GM21360 (cell line): ENCODE results near the gene COG7.
"Not testable (repeated sequence)": the region's sequence is repeated elsewhere in the genome, so short reads cannot be mapped to it uniquely, and the experiment has no call there.

Source experiments
- ATAC-seq: cut with Tn5 transposase; IDR thresholded peaks from one replicate; pipeline ENCODE4 v1.9.1; 2021; ENCODE audit warnings: mild to moderate bottlenecking, moderate library complexity; ENCODE audit not compliant: unreplicated experiment

The COG7 gene

DNA sequence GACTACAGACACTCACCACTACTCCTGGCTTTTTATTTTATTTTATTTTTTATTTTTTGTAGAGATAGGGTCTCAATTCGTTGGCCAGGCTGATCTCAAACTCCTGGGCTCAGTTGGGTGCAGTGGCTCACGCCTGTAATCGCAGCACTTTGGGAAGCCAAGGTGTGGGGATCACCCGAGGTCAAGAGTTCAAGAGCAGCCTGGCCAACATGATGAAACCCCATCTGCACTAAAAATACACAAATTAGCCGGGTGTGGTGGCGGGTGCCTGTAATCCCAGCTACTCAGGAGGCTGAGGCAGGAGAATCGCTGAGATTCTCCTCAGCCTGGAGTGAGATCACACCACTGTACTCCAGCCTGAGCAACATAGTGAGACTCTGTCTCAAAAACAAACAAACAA lies 86.6 kb downstream of the COG7 start:
- ATAC-seq = not testable (repeated sequence)

DNA sequence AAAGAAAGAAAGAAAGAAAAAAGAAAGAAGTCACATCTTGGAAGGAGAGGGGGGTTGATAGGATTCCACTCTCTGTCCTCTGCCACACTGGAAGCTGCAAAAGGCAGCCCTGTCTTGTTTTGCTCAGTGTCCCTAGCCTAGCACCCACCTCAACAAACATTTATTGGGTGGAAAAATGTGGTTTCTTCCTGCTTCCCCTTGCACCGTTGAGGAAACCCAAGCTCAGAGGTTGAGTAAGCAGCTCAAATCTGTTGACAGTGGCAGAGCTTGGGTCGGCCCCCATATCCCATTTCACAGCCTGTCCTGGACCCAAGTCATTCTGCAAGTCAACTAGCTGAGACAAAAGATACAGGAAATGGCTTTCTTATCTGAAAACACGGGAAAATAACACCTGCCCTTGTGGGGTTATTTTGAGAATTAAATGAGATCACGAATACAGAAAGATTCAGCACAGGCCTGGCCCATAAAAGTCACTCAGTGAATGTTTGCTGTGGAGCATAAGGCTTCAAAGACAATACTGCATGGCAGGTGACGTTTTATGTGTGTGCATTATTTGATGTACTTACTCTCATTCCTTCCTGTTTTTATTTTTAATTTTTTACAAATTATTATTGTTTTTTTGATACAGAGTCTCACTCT lies 87.3 kb downstream of the COG7 start:
- ATAC-seq = no peak

DNA sequence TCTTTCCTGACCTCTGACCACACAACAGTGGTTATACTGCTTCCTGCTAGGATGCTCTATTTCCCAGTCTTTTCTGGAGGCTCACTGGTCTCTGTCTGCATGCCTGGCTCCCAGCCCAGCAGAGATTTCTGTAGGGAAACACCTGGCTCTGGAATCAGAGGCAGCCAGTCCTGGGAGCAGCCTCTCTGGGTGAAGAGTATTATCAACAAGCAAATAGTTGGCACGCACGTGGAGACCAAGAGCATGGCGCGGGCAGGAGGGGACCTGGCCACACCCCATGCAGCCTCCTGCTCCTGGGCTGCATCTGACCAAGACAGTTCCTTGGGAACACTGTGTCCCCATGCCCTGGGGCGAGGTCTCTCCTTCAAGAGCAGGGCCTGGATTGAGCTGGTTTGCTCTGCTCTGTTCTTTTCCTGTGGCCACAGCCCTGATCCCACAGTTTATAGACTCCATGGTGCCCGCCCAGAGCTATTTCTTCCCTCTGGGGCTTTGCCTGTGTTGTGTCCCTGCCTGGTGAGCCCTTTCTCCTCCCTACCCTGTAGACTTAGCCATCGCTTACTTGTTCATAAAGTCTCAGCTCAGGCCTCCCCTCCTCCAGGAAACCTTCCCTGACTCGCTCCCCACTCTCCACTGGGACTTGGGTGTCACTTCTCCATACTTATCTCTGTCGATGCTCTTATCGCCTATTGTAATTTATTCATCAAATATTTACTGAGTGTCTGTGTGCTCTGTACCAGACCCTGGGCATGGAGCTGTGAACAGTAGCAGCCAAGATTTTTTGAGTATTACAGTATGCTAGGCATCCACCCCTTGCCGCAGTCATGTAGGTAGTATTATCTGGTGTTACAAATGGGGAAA lies 90.3 kb downstream of the COG7 start:
- no peak for ATAC-seq

DNA sequence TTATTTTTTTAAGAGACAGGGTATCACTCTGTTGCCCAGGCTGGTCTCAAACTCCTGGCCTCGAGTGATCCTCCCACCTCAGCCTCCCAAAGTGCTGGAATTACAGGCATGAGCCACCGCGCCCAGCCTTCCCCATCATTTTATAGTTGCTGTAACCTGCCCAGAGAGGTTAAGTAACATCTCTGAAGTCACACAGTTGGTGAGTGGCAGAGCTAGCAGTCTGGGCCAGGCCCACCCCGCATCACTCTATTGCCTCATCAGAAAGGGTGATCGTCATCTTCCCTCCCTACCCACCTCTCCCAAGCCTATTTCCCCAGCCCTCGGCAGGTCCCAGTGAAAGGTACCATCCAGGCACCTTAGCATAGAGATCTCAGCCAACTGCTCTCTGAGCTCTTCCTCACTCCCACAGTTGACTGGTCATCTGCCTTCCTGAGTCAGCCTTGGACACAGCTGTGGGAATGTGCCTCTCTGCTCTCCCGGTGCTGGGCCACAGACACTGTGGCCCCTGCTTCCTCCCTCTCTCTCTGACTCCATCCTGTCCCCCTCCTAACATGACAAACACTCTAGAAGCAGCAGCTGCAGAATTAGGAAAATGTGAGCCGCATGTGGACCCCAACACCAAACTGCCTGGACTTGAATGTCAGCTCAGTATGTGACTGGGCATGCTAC lies 93.8 kb downstream of the COG7 start:
- ATAC-seq = no peak

DNA sequence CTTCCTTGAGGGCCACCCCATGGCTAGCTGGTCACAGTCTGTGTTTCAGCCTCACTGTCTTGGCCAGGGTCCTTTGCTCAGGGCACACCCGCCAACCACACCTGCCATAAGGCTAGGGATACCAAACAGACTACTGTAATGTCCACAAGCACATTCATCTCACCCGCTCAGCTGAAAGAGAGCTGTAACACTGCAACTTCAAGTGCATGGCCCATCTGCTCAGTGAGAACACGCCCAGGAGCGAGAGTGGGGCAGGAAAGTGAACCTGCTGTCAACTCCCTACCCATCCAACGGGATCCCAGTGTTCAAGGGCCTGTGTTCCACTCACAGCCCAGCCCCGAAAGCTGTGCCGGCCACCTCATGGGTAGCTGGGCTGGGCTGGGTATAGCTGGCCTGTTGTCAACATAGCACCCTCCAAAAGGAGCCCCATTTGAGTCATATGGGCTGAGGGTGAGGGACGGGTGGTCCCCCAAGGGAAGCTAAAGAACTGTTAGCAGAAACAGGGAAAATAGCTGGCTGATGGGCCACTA lies 95.2 kb downstream of the COG7 start:
- ATAC-seq = no peak

DNA sequence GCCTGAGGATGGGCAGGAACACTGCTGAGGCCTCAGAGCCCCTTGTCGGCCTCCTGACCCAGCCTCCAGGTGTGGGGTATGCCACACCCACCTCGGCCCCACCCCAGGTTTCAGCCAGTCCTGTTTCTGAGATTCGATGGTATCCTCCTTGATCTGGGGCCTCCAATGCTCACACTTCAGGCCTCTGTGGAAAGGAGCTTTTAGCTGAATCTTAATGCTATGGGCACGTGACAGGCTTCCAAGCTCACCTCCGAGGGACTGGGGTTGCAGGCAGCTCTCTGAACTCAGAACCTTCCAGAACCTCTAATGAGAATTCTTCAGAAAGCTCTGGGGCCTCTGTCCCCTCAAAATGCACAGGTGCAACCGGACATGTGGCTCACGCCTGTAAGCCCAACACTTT lies 96.0 kb downstream of the COG7 start:
- no peak for ATAC-seq

DNA sequence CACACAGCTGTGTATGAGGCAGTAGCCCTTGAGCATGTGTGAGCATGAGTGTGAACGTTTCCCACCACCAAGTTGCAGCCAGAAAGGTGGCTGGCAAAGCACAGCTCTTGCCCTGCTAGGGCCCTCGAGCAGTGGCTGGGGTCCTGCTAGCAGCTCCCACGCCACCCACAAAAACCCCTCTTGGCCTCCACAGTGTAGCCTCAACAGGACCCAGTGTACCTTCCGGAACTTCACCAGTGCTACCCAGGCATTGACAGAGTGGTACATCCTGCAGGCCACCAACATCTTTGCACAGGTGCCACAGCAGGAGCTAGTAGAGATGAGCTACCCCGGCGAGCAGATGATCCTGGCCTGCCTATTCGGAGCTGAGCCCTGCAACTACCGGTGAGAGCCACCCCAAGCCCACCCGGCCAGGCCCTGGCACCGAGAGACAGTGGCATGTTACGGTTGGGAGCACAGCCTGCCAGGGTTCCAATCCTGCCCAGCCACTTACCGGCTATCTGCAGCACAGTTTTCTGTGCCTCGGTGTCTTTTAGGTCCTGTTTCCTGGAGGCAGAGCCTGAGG lies 97.8 kb downstream of the COG7 start:
- ATAC-seq = no peak

DNA sequence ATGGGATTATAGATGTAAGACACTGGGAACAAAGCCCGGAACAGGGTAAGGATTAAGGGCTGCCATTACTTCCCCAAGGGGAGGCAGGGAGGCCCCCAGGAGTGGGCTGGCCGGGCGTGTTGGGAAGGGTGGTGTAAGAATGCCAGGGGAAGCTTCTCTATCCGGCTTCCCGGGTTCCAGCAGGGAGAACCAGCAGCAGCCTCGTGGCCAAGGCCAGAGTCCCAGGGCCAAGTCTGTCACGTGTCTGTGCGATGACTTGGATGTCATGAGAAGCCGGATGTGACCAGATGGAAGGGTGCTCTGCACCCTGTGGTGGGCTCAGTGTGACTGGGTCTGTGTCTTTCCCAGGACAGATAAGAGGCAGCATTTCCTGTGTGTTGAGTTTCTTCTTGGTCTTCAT lies 98.7 kb downstream of the COG7 start:
- ATAC-seq = no peak

DNA sequence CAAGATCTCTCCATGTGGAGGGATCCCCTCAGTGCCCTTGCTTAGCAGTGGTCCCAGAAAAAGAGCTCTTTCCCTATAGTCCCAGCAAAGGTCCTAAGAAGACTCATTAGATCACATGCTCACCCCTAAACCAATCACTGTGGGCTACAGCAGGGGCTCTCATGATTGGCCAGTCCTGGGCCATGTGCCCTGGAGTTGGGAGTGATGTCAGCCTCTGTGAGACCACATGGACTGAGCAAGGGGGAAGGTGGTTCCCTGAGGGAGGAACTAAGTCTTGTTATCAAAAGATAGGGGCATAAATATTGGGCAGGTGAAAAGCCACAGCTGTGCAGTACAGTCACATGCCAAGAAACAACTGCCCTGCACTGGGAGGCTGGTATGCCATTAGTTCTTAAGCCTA lies 99.5 kb downstream of the COG7 start:
- no peak for ATAC-seq

DNA sequence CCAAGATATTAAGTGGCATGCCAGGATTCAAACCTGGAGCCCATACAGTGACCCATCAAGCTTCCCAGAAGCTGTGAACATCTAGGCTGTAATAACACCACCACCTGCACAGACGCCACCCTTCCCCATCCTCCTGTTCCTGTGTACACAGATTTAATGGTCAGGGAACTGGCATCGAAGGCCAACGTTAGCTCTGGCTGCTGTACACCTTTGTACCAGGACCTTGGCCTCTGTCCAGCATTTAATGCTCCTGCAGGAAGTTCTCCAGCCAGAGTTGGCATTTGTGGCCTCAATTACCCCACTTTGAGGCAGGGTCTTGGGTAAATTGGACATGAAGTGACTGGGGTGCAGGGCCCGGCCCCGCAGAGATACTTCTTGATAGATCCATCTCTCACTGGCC lies 101.6 kb downstream of the COG7 start:
- no peak for ATAC-seq

DNA sequence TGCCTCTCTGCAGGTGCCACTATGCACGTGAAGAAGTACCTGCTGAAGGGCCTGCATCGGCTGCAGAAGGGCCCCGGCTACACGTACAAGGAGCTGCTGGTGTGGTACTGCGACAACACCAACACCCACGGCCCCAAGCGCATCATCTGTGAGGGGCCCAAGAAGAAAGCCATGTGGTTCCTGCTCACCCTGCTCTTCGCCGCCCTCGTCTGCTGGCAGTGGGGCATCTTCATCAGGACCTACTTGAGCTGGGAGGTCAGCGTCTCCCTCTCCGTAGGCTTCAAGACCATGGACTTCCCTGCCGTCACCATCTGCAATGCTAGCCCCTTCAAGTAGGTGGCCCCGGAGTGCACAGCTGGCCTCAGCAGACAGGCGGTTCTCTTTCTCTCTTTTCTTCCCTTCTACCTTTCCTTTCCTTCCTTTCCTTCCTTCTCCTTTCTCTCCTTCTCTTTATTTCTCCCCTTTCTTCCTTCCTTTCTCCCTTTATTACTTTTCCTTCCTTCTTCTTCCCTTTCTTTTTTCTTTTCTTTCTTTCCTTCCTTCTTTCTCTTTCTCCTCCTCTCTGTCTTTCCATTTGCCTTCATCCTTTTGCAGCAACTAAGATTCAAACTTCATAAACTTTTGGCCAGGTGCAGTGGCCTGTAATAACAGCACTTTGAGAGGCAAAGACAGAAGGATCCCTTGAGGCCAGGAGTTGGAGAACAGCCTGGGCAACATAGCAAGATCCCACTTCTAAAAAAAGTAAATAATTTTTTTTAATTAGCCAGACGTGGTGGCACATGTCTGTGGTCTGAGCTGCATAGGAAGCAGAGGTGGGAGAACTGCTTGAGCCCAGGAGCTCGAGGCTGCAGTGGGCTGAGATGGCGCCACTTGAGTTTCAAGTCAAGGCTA lies 104.2 kb downstream of the COG7 start:
- ATAC-seq = no peak

DNA sequence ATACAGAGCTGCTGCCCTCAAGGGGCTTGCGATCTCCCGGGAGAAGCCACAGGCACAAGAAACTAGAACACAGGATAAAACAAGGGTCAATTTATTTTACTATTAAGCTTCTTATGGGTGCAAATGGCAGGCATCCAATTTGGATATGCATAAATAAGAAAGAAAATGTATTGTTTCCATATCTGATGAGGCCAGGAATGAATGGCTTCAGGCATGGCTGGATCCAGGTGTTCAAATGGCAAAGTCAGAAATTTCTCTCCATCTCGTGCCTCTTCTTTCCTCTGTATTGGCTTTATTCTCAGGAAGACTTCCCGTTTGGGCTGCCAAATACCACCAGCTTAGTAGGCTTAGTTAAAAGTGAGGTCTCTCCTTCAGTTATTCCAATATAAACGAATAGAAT lies 107.8 kb downstream of the COG7 start:
- no peak for ATAC-seq

DNA sequence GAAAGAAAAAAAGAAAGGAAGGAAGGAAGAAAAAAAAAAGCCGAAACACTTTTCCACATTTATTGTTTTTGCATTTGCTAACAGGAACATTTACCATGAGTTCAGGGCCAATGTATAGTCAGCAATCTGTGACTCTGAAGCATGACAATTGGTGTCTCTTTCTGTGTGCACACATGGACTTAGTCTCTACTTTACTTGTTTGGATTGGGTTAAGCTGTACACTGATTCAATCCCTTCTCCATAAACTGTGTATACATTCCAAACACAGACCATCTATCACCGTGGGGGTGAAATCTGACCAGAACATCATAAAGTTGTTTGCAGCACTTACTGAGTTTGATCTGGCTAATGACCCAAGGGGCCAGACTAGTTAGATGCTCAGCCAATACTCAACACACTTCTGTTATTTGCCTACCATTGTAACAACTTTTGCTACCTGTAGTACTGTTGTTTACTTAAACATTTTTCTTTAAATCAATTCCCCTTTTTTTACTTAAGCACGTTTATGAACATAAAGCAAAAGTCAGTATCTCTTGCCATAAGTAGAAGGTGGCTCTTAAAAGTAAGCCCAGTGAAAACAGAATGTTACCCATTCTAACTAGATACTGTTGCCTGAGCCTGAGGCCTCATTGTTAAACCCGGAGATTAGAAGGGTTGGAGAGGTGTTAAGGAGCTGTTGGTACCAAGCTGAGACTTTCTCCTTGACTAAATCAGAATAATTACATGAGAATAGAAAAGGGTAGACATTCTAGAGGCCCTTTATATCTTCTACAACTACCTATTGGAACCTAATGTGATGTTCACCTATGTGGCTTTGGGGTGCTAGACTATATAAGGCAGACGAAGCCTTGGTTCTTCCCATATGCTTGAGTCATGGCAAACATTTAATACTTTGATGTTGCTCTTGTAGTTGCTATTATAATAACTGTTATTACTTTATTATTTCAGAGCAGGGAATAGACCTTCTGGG lies 109.1 kb downstream of the COG7 start:
- ATAC-seq = no peak

DNA sequence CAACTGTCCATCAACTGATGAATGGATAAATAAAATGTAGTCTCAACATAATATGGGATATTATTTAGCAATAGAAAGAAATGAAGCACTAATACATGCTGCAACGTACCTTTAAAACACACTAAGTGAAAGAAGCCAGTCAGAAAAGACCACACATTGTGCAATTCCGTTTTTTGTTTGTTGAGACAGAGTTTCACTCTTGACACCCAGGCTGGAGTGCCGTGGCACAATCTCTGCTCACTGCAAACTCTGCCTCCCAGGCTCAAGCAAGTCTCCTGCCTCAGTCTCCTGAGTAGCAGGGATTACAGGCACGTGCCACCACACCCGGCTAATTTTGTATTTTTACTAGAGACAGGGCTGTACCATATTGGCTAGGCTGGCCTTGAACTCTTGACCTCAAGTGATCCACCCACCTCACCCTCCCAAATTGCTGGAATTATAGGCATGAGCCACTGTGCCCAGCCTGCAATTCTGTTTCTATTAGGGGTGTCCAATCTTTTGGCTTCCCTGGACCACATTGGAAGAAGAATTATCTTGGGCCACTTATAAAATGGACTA lies 110.8 kb downstream of the COG7 start:
- ATAC-seq = no peak

DNA sequence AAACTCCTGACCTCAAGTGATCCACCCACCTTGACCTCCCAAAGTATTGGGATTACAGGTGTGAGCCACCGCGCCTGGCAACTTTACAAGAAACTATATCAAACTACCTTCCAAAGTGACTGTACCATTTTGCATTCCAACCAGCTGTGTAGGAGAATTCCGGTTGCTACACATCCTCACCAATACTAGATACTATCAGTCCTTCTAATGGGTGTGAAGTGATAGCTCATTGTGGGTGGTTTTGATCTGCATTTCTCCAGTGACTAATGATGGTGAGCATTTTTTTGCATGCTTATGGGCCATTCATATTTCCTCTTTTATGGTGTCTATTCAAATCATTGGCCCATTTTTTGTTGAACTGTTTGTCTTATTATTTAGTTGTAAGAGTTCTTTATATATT lies 113.2 kb downstream of the COG7 start:
- no peak for ATAC-seq
